AG09319 (cell line): Measurements from ENCODE around the gene AREG.

ENCODE experiments used
- DNase-seq: peaks from one replicate; pipeline ENCODE4 v3.0.0-alpha.2; 2010; ENCODE audit warnings: low read depth; ENCODE audit errors: extremely low read depth
- CTCF ChIP-seq: IDR thresholded peaks from 2 replicates; pipeline ENCODE4 v1.5.1; 2011; ENCODE audit warnings: low read depth, mild to moderate bottlenecking, inconsistent platforms, low read length, moderate library complexity

Gene AREG

GRCh38 chr4:74463123-74463522, 18.2 kb downstream of the AREG start:
- DNase-seq, result no peak
- TF ChIP-seq CTCF, result no peak

- no peak for DNase-seq
- no peak for TF ChIP-seq CTCF
These were observed 19.4 kb downstream of the AREG start for GRCh38 chr4:74464291-74464690.

GRCh38 chr4:74466242-74466641, 21.3 kb downstream of the AREG start:
- DNase-seq, result no peak

GRCh38 chr4:74471264-74471663, 26.3 kb downstream of the AREG start:
- TF ChIP-seq CTCF, result no peak
- DNase-seq, result no peak

More at GRCh38 chr4:74466242-74466641, 21.3 kb downstream of the AREG start:
- no peak for TF ChIP-seq CTCF

- peak; percentile 30 for DNase-seq
- TF ChIP-seq CTCF, result no peak
These were observed 28.3 kb downstream of the AREG start for GRCh38 chr4:74473155-74473811.

- DNase-seq, result no peak
- no peak for TF ChIP-seq CTCF
These were observed 29.6 kb downstream of the AREG start for GRCh38 chr4:74474345-74475090.

GRCh38 chr4:74475091-74475800, 30.3 kb downstream of the AREG start:
- DNase-seq, result no peak
- no peak for TF ChIP-seq CTCF
